Right ventricle myocardium inferior (tissue), 1 donor: ENCODE measurements around the gene ZNF804B. TPM values are rescaled to one million over a fixed set of nuclear protein-coding genes. Genes with fewer than 3 reads are reported as not detected.
A peak's percentile ranks its signal among the peaks of the same experiment; 100 is the strongest.

Experiments used
- ATAC-seq: fragments of 200-7000 bp; cut with Tn5 transposase; one replicate; pipeline ENCODE4 v1.9.1; 2020; ENCODE audit warnings: mild to moderate bottlenecking, moderate library complexity
- DNase-seq: peaks from one replicate; pipeline ENCODE4 v3.0.0; 2021; ENCODE audit errors: missing footprints
- intact Hi-C: fragments of 100-400 bp; cut with DNase I; formaldehyde crosslinking; loops from one replicate; pipeline ENCODE4 v1.11.0; 2022
- total RNA-seq: library from RNA; stranded (reverse); fragmentation: NEBNext Ultra II Directional; extraction: Animal tissue kit (Norgen Biotek cat#: 25700); gene quantifications from one replicate; pipeline ENCODE4 v1.2.1, GENCODE V29; 2021
- donor health status: DM: no; HTN: yes; CAD: no; lungs with severe emphysema.

Gene ZNF804B
- total RNA-seq, 1 donor from 2014 or later = not detected

GRCh38 chr7:88806280-88807037 is 47.0 kb downstream of the ZNF804B start:
- intact Hi-C loops = no loop called here
- no peak for ATAC-seq
- no peak for DNase-seq

- no peak for DNase-seq
- intact Hi-C loops = no loop called here
- no peak for ATAC-seq
Measured at GRCh38 chr7:88818552-88818951, 59.1 kb downstream of the ZNF804B start.

GRCh38 chr7:88826222-88826621 is 66.7 kb downstream of the ZNF804B start:
- intact Hi-C loops = no loop called here
- DNase-seq = no peak
- no peak for ATAC-seq

- DNase-seq (no peak), ATAC-seq (no peak)
- intact Hi-C loops = no loop called here
Measured at GRCh38 chr7:88835147-88835728, 75.7 kb downstream of the ZNF804B start.

- no peak for ATAC-seq
- intact Hi-C loops = no loop called here
Measured at GRCh38 chr7:88842201-88842600, 82.7 kb downstream of the ZNF804B start.

GRCh38 chr7:88845091-88845490 is 85.6 kb downstream of the ZNF804B start:
- intact Hi-C loops = no loop called here
- ATAC-seq = no peak
- DNase-seq = no peak

More at GRCh38 chr7:88842201-88842600, 82.7 kb downstream of the ZNF804B start:
- no peak for DNase-seq

- no peak for ATAC-seq
- intact Hi-C loops = no loop called here
- DNase-seq = no peak
Measured at GRCh38 chr7:88851220-88851619, 91.7 kb downstream of the ZNF804B start.

GRCh38 chr7:88859288-88859687 is 99.8 kb downstream of the ZNF804B start:
- intact Hi-C loops = no loop called here
- ATAC-seq (no peak), DNase-seq (no peak)

GRCh38 chr7:88866265-88866863 is 106.9 kb downstream of the ZNF804B start:
- DNase-seq (no peak), ATAC-seq (no peak)
- intact Hi-C loops = no loop called here

- intact Hi-C loops = no loop called here
- DNase-seq (no peak), ATAC-seq (no peak)
Measured at GRCh38 chr7:88867158-88867557, 107.7 kb downstream of the ZNF804B start.

GRCh38 chr7:88868456-88868855 is 109.0 kb downstream of the ZNF804B start:
- ATAC-seq (no peak), DNase-seq (no peak)
- intact Hi-C loops = no loop called here

GRCh38 chr7:88881136-88881535 is 121.6 kb downstream of the ZNF804B start:
- intact Hi-C loops = no loop called here
- no peak for ATAC-seq

GRCh38 chr7:88885131-88885530 is 125.6 kb downstream of the ZNF804B start:
- ATAC-seq = no peak
- no peak for DNase-seq
- intact Hi-C loops = no loop called here

More at GRCh38 chr7:88881136-88881535, 121.6 kb downstream of the ZNF804B start:
- DNase-seq = no peak

- intact Hi-C loops = no loop called here
- no peak for DNase-seq
- ATAC-seq = no peak
Measured at GRCh38 chr7:88888684-88889083, 129.2 kb downstream of the ZNF804B start.

- DNase-seq (no peak), ATAC-seq (no peak)
- intact Hi-C loops = no loop called here
Measured at GRCh38 chr7:88910516-88910915, 151.0 kb downstream of the ZNF804B start.

- ATAC-seq (no peak), DNase-seq (no peak)
- intact Hi-C loops = no loop called here
Measured at GRCh38 chr7:88912852-88913251, 153.4 kb downstream of the ZNF804B start.

GRCh38 chr7:88915615-88916014 is 156.1 kb downstream of the ZNF804B start:
- DNase-seq (no peak), ATAC-seq (no peak)
- intact Hi-C loops = no loop called here

GRCh38 chr7:88919478-88920131 is 160.1 kb downstream of the ZNF804B start:
- intact Hi-C loops = no loop called here
- no peak for ATAC-seq
- no peak for DNase-seq

GRCh38 chr7:88922944-88923343 is 163.4 kb downstream of the ZNF804B start:
- DNase-seq (no peak), ATAC-seq (no peak)
- intact Hi-C loops = no loop called here

- ATAC-seq = peak; percentile 39
Measured at GRCh38 chr7:88928276-88928675, 168.8 kb downstream of the ZNF804B start.

More at GRCh38 chr7:88928276-88928675, 168.8 kb downstream of the ZNF804B start:
- intact Hi-C loops = no loop called here
- no peak for DNase-seq
